Measurements from ENCODE around the gene PTPRM. TPM values are rescaled to one million over a fixed set of nuclear protein-coding genes. Genes with fewer than 3 reads are reported as not detected.

PTPRM gene
- total RNA-seq, 1 experiment from 2014 or later: 14.5 TPM

DNA sequence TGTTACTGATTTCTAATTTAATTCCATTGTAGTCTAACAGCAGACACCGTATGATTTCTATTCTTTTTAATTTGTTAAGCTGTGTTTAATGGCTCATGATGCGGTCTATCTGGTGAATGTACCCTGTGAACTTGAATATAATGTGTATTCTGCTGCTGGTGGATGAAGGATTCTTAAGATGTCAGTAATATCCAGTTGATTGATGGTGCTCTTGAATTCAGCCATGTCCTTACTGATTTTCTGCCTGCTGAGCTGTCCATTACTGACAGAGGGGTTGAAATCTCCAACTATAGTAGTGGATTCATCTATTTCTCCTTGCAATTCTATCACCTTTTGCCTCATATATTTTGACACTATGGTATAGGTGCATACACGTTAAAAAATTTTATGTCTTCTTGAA lies 668.8 kb downstream of the PTPRM start:
- Histone ChIP-seq H3K79me2 (ENCODE audit: insufficient read depth, low read length) (no peaks in the 10 kb centered on the region), H3K27me3 (ENCODE audit: insufficient read depth, low read length) (no peaks in the 10 kb centered on the region), H2AFZ (ENCODE audit: low read depth, low read length, poor library complexity, severe bottlenecking) (no peak overlapping the region), H3K9me3 (ENCODE audit: control insufficient read depth in 1 of 2, insufficient read depth in 1 of 2, low read depth in 1 of 2, low read length in 2 of 2) (no peaks in the 10 kb centered on the region), H4K20me1 (ENCODE audit: insufficient read depth) (no peaks in the 10 kb centered on the region; the same call in 1 of the 2 replicates), H3K36me3 (ENCODE audit: control insufficient read depth in 1 of 2, insufficient read depth in 2 of 2, low read length in 2 of 2) (no peaks in the 10 kb centered on the region), H3K4me1 (ENCODE audit: control insufficient read depth in 1 of 2, insufficient read depth in 2 of 2, low read length in 2 of 2) (no peaks in the 10 kb centered on the region), H3K27ac (ENCODE audit: low read depth, low read length) (no peak overlapping the region), H3K4me2 (ENCODE audit: low read length) (no peak overlapping the region), H3K9ac (ENCODE audit: low read length) (no peak overlapping the region), H3K9me2 (ENCODE audit: insufficient read depth) (no peaks in the 10 kb centered on the region), H3K4me3 (replicated peaks in 1 of 2; ENCODE audit: low read depth in 1 of 2, low read length in 2 of 2) (no peak overlapping the region)
- intact Hi-C loops (cut with micrococcal nuclease): no loop called here
- ChIA-PET RAD21 (ENCODE audit: low non-redundant PET in 1 of 2, low total read pairs in 2 of 2, uncharacterized antibody in 2 of 2, unreplicated experiment in 2 of 2) (no interaction called here), POLR2A (no interaction called here), CTCF (no interaction called here)
- ATAC-seq (no peak), DNase-seq (ENCODE audit: low read depth, low spot score) (no peak)
- BruUV-seq (replicated peaks): no TSS peak
- TF ChIP-seq SRF (IDR thresholded peaks at IDR 0.05; ENCODE audit: low read depth) (no peak), SP1 (IDR thresholded peaks at IDR 0.05; ENCODE audit: low read depth) (no peak), FOSL1 (IDR thresholded peaks at IDR 0.05; ENCODE audit: low read depth) (no peak), ZFX (IDR thresholded peaks at IDR 0.05) (no peak), EZH2phosphoT487 (IDR thresholded peaks at IDR 0.05; ENCODE audit: borderline replicate concordance) (no peak), YY1 (IDR thresholded peaks at IDR 0.05; ENCODE audit: extremely low read depth, insufficient replicate concordance, low read depth, low read length) (no peak), ZNF274 (IDR thresholded peaks at IDR 0.05; ENCODE audit: low read depth, low read length) (no peak), SIN3A (IDR thresholded peaks at IDR 0.05; ENCODE audit: low read depth) (no peak), EZH2 (IDR thresholded peaks at IDR 0.05) (no peak), RAD21 (IDR thresholded peaks at IDR 0.05; ENCODE audit: low read depth) (no peak)
- TF ChIP-seq, protein P1, sequence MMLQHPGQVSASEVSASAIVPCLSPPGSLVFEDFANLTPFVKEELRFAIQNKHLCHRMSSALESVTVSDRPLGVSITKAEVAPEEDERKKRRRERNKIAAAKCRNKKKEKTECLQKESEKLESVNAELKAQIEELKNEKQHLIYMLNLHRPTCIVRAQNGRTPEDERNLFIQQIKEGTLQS (IDR thresholded peaks at IDR 0.05): no peak
- TF ChIP-seq, protein P2, sequence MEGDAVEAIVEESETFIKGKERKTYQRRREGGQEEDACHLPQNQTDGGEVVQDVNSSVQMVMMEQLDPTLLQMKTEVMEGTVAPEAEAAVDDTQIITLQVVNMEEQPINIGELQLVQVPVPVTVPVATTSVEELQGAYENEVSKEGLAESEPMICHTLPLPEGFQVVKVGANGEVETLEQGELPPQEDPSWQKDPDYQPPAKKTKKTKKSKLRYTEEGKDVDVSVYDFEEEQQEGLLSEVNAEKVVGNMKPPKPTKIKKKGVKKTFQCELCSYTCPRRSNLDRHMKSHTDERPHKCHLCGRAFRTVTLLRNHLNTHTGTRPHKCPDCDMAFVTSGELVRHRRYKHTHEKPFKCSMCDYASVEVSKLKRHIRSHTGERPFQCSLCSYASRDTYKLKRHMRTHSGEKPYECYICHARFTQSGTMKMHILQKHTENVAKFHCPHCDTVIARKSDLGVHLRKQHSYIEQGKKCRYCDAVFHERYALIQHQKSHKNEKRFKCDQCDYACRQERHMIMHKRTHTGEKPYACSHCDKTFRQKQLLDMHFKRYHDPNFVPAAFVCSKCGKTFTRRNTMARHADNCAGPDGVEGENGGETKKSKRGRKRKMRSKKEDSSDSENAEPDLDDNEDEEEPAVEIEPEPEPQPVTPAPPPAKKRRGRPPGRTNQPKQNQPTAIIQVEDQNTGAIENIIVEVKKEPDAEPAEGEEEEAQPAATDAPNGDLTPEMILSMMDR (IDR thresholded peaks at IDR 0.05 in 2 of 3, conservative IDR thresholded peaks at IDR 0.05 in 1 of 3; ENCODE audit: borderline replicate concordance in 1 of 3, insufficient read depth in 1 of 3, low read depth in 2 of 3, low read length in 2 of 3): no peak
- TF ChIP-seq, protein P3, sequence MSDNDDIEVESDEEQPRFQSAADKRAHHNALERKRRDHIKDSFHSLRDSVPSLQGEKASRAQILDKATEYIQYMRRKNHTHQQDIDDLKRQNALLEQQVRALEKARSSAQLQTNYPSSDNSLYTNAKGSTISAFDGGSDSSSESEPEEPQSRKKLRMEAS (IDR thresholded peaks at IDR 0.05): no peak

Measured in HCT116 (cell line).